Right lobe of liver (tissue), 6 donors: Measurements from ENCODE around the gene CFAP107. TPM values are rescaled to one million over a fixed set of nuclear protein-coding genes. Genes with fewer than 3 reads are reported as not detected.
"Not testable (repeated sequence)": the region's sequence is repeated elsewhere in the genome, so short reads cannot be mapped to it uniquely, and the experiment has no call there.

Source experiments
- ATAC-seq, 4 donors: fragments of 200-7000 bp; cut with Tn5 transposase; one replicate each; pipeline ENCODE4 v1.9.1; 2020; ENCODE audit warnings: mild to moderate bottlenecking in 4 of 4, moderate library complexity in 4 of 4
- DNase-seq, 3 donors: peaks; one replicate each; pipeline ENCODE4 v3.0.0-alpha.2; 2020
- H3K27ac ChIP-seq, 3 donors: fragments of 200-600 bp; one replicate each; pipeline ENCODE4 v1.8.0; 2022
- H3K27me3 ChIP-seq, 2 donors: fragments of 200-600 bp; one replicate each; pipeline ENCODE4 v1.8.0; 2022
- H3K36me3 ChIP-seq, 4 donors: fragments of 200-600 bp; sonication (generic) in 1 of 4; one replicate each; pipeline versions ENCODE4 v1.5.1 to v1.8.0; 2017 to 2022; ENCODE audit warnings: control low read depth in 1 of 4
- H3K4me1 ChIP-seq, 4 donors: fragments of 200-600 bp; sonication (generic) in 1 of 4; one replicate each; pipeline versions ENCODE4 v1.5.1 to v1.8.0; 2017 to 2022; ENCODE audit warnings: control low read depth in 1 of 4
- H3K4me3 ChIP-seq, 3 donors: fragments of 200-600 bp; one replicate each; pipeline ENCODE4 v1.8.0; 2022
- H3K9me3 ChIP-seq, 4 donors: fragments of 200-600 bp; sonication (generic) in 1 of 4; one replicate each; pipeline versions ENCODE4 v1.5.1 to v1.8.0; 2017 to 2022; ENCODE audit warnings: control low read depth in 1 of 4
- POLR2A ChIP-seq: fragments of 450-650 bp; IDR thresholded peaks from one replicate; pipeline ENCODE4 v1.6.1; 2017; ENCODE audit warnings: antibody characterized with exemption, mild to moderate bottlenecking
- WGBS: methylation state at CpG from one replicate; pipeline ENCODE4 v1.1.6; 2018; ENCODE audit warnings: low coverage, low lambda C conversion rate; ENCODE audit not compliant: insufficient coverage; ENCODE audit errors: missing lambda C conversion rate; 5-methylcytosine and 5-hydroxymethylcytosine counted together
- intact Hi-C, 2 donors: fragments of 100-400 bp; cut with DNase I; formaldehyde crosslinking; loops; one replicate each; pipeline versions ENCODE4 v1.11.2 to v1.14.1; 2022
- total RNA-seq, 6 experiments: library from RNA; depleted of rRNA in 2 of 6; stranded (reverse); fragments of >200 nt in 2 of 6; fragmentation: NEBNext Ultra II Directional in 3 of 6; extraction: Animal tissue kit (Norgen Biotek cat#: 25700) in 3 of 6; gene quantifications; one replicate each; pipeline versions ENCODE4 v1.1.0 to v1.2.4, GENCODE V29; 2016 to 2023
- TF ChIP-seq, protein P1 (sequence below), 4 donors: fragments of 200-600 bp in 3 of 4; fragments of 450-650 bp in 1 of 4; IDR thresholded peaks; one replicate each; pipeline versions ENCODE4 v1.5.1 to v1.8.0; 2016 to 2022; ENCODE audit warnings: antibody characterized with exemption in 4 of 4, mild to moderate bottlenecking in 2 of 4
- donor health status: DM: no; HTN: yes; CAD: no.
- donor health status: DM: no; HTN: no; CAD: no.
- donor health status: DM: no; HTN: no; CAD: no.
- donor health status: DM: no; HTN: yes; CAD: no.
- donor health status: DM: no; HTN: yes; CAD: no.

The CFAP107 gene
- total RNA-seq, 6 experiments from 2014 or later: not detected

DNA sequence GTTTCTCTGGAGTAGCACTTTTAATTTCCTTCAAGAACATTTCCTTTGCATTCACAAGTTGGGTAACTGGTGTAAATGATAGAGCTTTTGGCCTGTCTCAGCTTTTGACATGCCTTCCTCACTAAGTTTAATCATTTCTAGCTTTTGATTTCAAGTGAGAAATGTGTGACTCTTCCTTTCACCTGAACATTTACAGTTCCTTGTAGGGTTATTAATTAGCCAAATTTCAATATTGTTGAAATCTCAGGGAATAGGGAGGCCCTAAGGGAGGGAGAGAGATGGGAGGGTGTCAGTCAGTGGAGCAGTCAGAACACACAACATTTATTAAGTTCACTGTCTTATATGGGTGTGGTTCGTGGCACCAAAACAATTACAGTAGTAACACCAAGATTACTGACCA lies 15.8 kb upstream of the CFAP107 start:
- DNase-seq (no peak), ATAC-seq (no peak)
- no peaks in the 10 kb centered on the region for H3K4me1 ChIP-seq
- no peaks in the 10 kb centered on the region for H3K36me3 ChIP-seq
- no peak for TF ChIP-seq POLR2A
- TF ChIP-seq, protein P1, sequence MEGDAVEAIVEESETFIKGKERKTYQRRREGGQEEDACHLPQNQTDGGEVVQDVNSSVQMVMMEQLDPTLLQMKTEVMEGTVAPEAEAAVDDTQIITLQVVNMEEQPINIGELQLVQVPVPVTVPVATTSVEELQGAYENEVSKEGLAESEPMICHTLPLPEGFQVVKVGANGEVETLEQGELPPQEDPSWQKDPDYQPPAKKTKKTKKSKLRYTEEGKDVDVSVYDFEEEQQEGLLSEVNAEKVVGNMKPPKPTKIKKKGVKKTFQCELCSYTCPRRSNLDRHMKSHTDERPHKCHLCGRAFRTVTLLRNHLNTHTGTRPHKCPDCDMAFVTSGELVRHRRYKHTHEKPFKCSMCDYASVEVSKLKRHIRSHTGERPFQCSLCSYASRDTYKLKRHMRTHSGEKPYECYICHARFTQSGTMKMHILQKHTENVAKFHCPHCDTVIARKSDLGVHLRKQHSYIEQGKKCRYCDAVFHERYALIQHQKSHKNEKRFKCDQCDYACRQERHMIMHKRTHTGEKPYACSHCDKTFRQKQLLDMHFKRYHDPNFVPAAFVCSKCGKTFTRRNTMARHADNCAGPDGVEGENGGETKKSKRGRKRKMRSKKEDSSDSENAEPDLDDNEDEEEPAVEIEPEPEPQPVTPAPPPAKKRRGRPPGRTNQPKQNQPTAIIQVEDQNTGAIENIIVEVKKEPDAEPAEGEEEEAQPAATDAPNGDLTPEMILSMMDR (IDR thresholded peaks at IDR 0.05): no peak
- no peaks in the 10 kb centered on the region for H3K9me3 ChIP-seq
- no peaks in the 10 kb centered on the region for H3K27me3 ChIP-seq
- H3K27ac ChIP-seq: no peak overlapping the region
- H3K4me3 ChIP-seq: no peak overlapping the region
- intact Hi-C loops: no loop called here
- 50% methylated on average over 1 of the region's 1 CpG for WGBS

DNA sequence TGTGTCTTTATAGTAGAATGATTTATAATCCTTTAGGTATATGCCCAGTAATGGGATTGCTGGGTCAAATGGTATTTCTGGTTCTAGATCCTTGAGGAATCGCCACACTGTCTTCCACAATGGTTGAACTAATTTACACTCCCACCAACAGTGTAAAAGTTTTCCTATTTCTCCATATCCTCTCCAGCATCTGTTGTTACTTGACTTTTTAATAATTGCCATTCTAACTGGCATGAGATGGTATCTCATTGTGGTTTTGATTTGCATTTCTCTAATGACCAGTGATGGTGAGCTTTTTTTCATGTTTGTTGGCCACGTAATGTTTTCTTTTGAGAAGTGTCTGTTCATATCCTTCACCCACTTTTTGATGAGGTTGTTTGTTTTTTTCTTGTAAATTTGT lies 14.9 kb upstream of the CFAP107 start:
- H3K27me3 ChIP-seq, H3K9me3 ChIP-seq, H3K4me3 ChIP-seq, H3K36me3 ChIP-seq, ATAC-seq, H3K4me1 ChIP-seq, H3K27ac ChIP-seq, intact Hi-C loops, DNase-seq: not testable (repeated sequence)
- WGBS: 34% methylated on average over 2 of the region's 2 CpGs

DNA sequence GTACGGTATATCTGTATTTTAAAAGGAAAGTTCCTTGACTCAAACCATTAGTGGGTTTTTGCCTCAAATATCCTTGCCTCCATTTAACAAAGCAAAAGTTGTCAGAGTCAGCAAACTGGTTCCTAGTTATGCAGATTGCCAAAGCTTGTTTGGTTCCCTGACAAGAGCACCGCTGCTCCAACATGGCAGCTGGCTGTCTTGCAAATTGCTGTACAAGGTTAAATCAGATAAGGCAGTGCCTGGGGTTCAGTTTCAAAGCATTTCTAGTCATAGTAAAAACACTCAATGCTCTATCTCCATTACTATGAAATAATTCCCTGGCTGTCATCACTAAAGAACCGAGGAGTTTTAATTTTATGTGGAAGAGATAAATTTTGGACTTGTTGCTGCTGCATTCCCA lies 11.3 kb upstream of the CFAP107 start:
- Histone ChIP-seq H3K4me3 (no peak overlapping the region), H3K4me1 (no peaks in the 10 kb centered on the region), H3K36me3 (no peaks in the 10 kb centered on the region), H3K9me3 (no peaks in the 10 kb centered on the region), H3K27me3 (no peaks in the 10 kb centered on the region), H3K27ac (no peak overlapping the region)
- DNase-seq (no peak), ATAC-seq (no peak)
- WGBS: 69% methylated on average over 3 of the region's 3 CpGs
- TF ChIP-seq POLR2A: no peak
- TF ChIP-seq, protein P1 (IDR thresholded peaks at IDR 0.05): no peak
- intact Hi-C loops: no loop called here

DNA sequence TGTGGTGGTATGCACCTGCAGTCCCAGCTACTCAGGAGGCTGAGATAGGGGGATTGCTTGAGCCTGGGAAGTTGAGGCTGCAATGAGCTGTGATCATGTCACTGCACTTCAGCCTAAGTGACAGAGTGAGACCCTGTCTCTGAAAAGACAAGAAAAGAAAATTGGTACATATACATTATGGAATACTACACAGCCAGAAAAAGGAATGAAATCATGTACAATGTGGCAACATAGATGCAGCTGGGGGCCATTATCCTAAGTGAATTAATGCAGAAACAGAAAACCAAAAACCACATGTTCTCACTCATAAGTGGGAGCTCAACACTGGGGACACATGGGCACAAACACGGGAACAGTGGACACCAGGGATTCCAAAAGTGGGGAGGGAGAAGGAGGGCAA lies 7.1 kb upstream of the CFAP107 start:
- 83% methylated on average over 1 of the region's 1 CpG for whole genome bisulfite sequencing
- DNase-seq (no peak), ATAC-seq (no peak)
- H3K9me3 ChIP-seq: no peaks in the 10 kb centered on the region
- TF ChIP-seq POLR2A: no peak
- TF ChIP-seq, protein P1 (IDR thresholded peaks at IDR 0.05): no peak
- H3K27ac ChIP-seq: no peak overlapping the region
- intact Hi-C loops: no loop called here
- no peak overlapping the region for H3K4me3 ChIP-seq
- no peaks in the 10 kb centered on the region for H3K27me3 ChIP-seq
- H3K4me1 ChIP-seq: no peaks in the 10 kb centered on the region
- H3K36me3 ChIP-seq: no peaks in the 10 kb centered on the region

DNA sequence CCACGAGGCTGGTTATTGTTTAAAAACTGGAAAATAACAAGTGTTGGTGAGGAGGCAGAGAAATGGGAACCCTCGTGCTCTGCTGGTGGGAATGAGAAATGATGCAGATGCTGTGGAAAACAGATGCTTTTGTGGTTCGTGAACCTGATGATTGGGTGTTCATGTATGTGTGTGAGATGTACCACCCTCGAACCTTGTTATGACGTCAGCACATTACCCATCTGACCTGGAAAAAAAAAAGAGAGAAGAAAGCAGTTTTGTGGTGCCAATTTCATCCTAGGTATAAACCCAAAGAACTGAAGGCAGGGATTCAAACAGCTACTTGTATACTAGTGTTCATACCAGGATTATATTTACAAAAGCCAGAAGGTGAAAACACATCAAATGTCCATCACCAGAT lies 6.4 kb upstream of the CFAP107 start:
- no peak for DNase-seq
- Histone ChIP-seq H3K36me3 (no peaks in the 10 kb centered on the region), H3K9me3 (no peaks in the 10 kb centered on the region), H3K4me3 (no peak overlapping the region), H3K4me1 (no peaks in the 10 kb centered on the region), H3K27ac (no peak overlapping the region), H3K27me3 (no peaks in the 10 kb centered on the region)
- intact Hi-C loops: no loop called here
- no peak for ATAC-seq
- TF ChIP-seq, protein P1 (IDR thresholded peaks at IDR 0.05): no peak
- no peak for TF ChIP-seq POLR2A
- WGBS: 33% methylated on average over 5 of the region's 5 CpGs
